ENCODE measurements around the gene REM1. TPM values are rescaled to one million over a fixed set of nuclear protein-coding genes. Genes with fewer than 3 reads are reported as not detected.
"Not testable (repeated sequence)": the region's sequence is repeated elsewhere in the genome, so short reads cannot be mapped to it uniquely, and the experiment has no call there.

Gene REM1
- total RNA-seq, 2 donors from 2014 or later: 0.66 to 1.0 TPM

- Histone ChIP-seq H3K4me1 (peaks cover 44% of the 10 kb centered on the region), H3K27ac (peak overlapping the region; percentile 62 to 94 (median 91)), H3K36me3 (replicated peaks in 1 of 2; ENCODE audit: insufficient read depth in 1 of 2, low read depth in 2 of 2) (no peaks in the 10 kb centered on the region), H3K4me3 (peak overlapping the region; percentile 84 to 86), H3K9me3 (no peaks in the 10 kb centered on the region), H3K27me3 (no peaks in the 10 kb centered on the region)
- intact Hi-C loops (cut with DNase I): no loop called here
- DNase-seq (no peak), ATAC-seq (no peak)
- WGBS, 2 donors: 4 to 5% methylated on average over 4 of the region's 4 CpGs
- TF ChIP-seq POLR2A (IDR thresholded peaks at IDR 0.05) (no peak), CTCF (IDR thresholded peaks at IDR 0.05) (no peak)
Measured at GRCh38 chr20:31515072-31515774, 40.1 kb downstream of the REM1 start.

DNA sequence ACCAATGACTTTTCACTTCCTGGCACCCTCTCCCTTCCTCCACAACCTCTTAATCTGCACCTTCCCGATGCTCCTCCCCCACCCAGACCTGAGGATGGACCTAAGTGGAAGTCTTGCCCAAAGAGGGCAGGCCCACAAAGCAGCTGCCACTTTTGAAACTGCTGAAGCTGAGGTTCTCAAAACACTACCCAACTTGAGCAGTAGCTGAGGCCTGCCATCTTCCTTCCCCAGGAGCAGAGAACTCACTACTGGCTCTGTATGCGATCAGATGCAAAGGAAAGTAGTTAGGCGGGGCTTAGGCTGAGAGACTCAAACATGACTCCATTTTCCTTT is 40.7 kb downstream of the REM1 start:
- ATAC-seq (no peak), DNase-seq (peak in 3 of 4 donors; percentile 37 to 51 (median 40))
- Histone ChIP-seq H3K27ac (peak overlapping the region; percentile 19 to 94 (median 63)), H3K27me3 (no peaks in the 10 kb centered on the region), H3K4me1 (peaks cover 49% of the 10 kb centered on the region), H3K36me3 (replicated peaks in 1 of 2; ENCODE audit: insufficient read depth in 1 of 2, low read depth in 2 of 2) (no peaks in the 10 kb centered on the region), H3K4me3 (peak overlapping the region in 1 of 2 donors; percentile 84), H3K9me3 (no peaks in the 10 kb centered on the region)
- intact Hi-C loops (cut with DNase I): no loop called here
- 31 to 50% methylated on average over 3 of the region's 3 CpGs for WGBS, 2 donors
- TF ChIP-seq CTCF (IDR thresholded peaks at IDR 0.05): no peak
- TF ChIP-seq POLR2A (IDR thresholded peaks at IDR 0.05): no peak

DNA sequence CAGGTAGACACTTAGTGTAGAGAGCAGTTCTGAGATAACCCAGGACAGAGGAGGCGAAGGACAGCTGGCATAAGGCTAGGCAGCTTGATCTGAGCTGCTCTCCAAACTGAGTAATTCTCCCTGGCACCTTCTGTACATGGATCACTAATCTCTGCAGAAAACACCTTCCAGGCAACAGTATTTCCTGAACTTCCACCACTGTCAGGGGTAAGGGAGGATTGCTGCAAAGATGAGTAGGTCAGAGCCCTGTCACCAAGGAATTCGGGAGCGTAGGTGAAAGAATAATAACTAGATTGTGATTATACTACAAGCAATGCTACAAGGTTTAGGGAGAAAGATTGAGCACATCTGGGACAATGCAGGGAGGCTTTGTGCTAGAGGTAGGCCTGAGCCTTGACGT is 41.1 kb downstream of the REM1 start:
- H3K27me3 ChIP-seq: no peaks in the 10 kb centered on the region
- ATAC-seq: no peak
- TF ChIP-seq CTCF (IDR thresholded peaks at IDR 0.05) (no peak), POLR2A (IDR thresholded peaks at IDR 0.05) (no peak)
- no peak for DNase-seq
- H3K4me3 ChIP-seq: no peak overlapping the region
- intact Hi-C loops (cut with DNase I): no loop called here
- H3K27ac ChIP-seq: peak overlapping the region; percentile 19 to 94 (median 63)
- H3K9me3 ChIP-seq: no peaks in the 10 kb centered on the region
- WGBS, 2 donors: 33 to 40% methylated on average over 4 of the region's 4 CpGs
- peaks cover 54% of the 10 kb centered on the region for H3K4me1 ChIP-seq
- no peaks in the 10 kb centered on the region for H3K36me3 ChIP-seq (replicated peaks in 1 of 2; ENCODE audit: insufficient read depth in 1 of 2, low read depth in 2 of 2)

- Histone ChIP-seq H3K4me3 (no peak overlapping the region), H3K9me3 (no peaks in the 10 kb centered on the region), H3K27ac (peak overlapping the region in 3 of 4 donors; percentile 37 to 94 (median 89)), H3K4me1 (peaks cover 58% of the 10 kb centered on the region), H3K36me3 (replicated peaks in 1 of 2; ENCODE audit: insufficient read depth in 1 of 2, low read depth in 2 of 2) (no peaks in the 10 kb centered on the region), H3K27me3 (no peaks in the 10 kb centered on the region)
- intact Hi-C loops (cut with DNase I): no loop called here
- ATAC-seq: no peak
- WGBS, 2 donors: 44 to 68% methylated on average over 2 of the region's 2 CpGs
- TF ChIP-seq CTCF (IDR thresholded peaks at IDR 0.05): no peak
- no peak for TF ChIP-seq POLR2A (IDR thresholded peaks at IDR 0.05)
- no peak for DNase-seq
Measured at GRCh38 chr20:31516651-31517050, 41.6 kb downstream of the REM1 start.

- DNase-seq: peak; percentile 76 to 84 (median 80)
- peak overlapping the region; percentile 11 to 89 (median 30) for H3K27ac ChIP-seq
- intact Hi-C loops (cut with DNase I): no loop called here
- H3K36me3 ChIP-seq (replicated peaks in 1 of 2; ENCODE audit: insufficient read depth in 1 of 2, low read depth in 2 of 2): no peaks in the 10 kb centered on the region
- H3K9me3 ChIP-seq: no peaks in the 10 kb centered on the region
- no peak overlapping the region for H3K4me3 ChIP-seq
- ATAC-seq: peak; percentile 67
- H3K4me1 ChIP-seq: peaks cover 66% of the 10 kb centered on the region
- TF ChIP-seq POLR2A (IDR thresholded peaks at IDR 0.05) (no peak), CTCF (IDR thresholded peaks at IDR 0.05) (peak in 4 of 7 experiments; percentile 22 to 33 (median 24))
- H3K27me3 ChIP-seq: no peaks in the 10 kb centered on the region
- 17 to 32% methylated on average over 4 of the region's 4 CpGs for WGBS, 2 donors
Measured at GRCh38 chr20:31517373-31517772, 42.3 kb downstream of the REM1 start.

DNA sequence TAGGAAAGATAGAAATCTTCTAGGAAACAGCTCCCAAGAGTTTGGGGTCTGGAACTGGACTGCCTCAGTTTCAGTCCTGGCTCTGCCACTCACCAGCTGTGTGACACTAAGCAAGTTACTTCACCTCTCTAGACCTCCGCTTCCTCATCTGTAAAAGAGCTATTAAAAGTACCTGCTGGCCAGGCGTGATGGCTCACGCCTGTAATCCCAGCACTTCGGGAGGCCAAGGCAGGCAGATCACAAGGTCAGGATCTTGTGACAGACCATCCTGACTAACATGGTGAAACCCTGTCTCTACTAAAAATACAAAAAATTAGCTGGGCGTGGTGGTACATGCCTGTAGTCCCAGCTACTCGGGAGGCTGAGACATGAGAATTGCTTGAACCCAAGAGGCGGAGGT is 46.2 kb downstream of the REM1 start:
- H3K4me1 ChIP-seq: peaks cover 70% of the 10 kb centered on the region
- H3K27ac ChIP-seq: peak overlapping the region in 2 of 4 donors; percentile 50 to 54
- not testable (repeated sequence) for DNase-seq

More for the DNA sequence above, 46.2 kb downstream of the REM1 start:
- ATAC-seq; H3K9me3 ChIP-seq; H3K4me3 ChIP-seq; intact Hi-C loops (cut with DNase I); H3K27me3 ChIP-seq; H3K36me3 ChIP-seq (replicated peaks in 1 of 2; ENCODE audit: insufficient read depth in 1 of 2, low read depth in 2 of 2): not testable (repeated sequence)
- 68 to 82% methylated on average over 6 to 7 of the region's 7 CpGs for WGBS, 2 donors

Data from body of pancreas (tissue), 4 donors.